ENCODE measurements around the gene FLYWCH1.

The FLYWCH1 gene

DNA sequence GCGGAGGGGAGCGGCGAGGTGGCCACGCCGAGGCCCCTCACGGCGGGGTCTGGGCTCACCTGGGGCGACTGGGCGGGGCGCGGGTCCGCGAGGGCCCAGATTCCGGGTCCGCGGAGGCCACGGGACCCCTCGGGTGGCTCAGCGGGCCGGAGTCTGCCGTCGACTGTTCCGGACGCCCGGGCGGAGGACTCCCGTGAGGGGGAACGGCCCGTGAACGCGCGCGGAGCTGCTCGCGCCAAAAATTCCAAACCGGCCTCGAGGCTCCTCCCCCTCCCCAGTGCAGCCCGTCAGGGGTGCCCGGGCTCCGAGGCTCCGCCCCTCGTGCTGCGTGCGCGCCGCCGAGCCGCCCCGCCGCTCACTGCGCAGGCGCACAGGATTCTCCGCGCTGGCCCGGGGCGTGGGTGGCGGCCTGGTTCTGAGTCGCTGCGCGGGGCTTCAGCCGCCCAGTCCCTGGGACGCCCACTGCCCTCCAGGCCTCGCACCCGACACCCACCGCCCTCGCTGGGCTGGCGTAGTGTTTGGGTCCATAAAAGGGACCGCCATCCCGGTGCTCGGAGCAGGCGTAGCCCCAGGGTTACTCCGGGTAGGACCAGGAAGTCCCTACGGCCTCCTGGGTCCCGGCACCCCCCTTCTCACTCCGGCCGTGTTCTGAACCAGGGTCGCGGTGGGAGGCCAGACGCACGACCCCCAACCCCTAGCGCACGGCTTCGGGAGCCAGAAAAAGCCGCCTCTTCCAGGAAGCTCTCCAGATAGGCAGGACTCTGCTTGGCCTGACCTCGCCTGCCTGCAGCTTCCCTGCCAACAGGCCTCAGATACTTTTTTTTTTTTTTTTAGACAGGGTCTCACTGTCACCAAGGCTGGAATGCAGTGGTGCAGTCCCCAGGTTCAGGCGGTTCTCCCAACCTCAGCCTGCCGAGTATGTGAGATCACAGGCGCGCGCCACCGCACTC is 68.8 kb downstream of the FLYWCH1 start, which contains the start of gene PKMYT1:
TSS of gene PKMYT1 (minus strand) at position 220 of the 950 bp plus-strand sequence. CDS start 789 bp downstream, outside the sequence.
- in situ Hi-C loops (cut with MboI; ENCODE audit: low sequenced_read_pairs) = no loop called here

DNA sequence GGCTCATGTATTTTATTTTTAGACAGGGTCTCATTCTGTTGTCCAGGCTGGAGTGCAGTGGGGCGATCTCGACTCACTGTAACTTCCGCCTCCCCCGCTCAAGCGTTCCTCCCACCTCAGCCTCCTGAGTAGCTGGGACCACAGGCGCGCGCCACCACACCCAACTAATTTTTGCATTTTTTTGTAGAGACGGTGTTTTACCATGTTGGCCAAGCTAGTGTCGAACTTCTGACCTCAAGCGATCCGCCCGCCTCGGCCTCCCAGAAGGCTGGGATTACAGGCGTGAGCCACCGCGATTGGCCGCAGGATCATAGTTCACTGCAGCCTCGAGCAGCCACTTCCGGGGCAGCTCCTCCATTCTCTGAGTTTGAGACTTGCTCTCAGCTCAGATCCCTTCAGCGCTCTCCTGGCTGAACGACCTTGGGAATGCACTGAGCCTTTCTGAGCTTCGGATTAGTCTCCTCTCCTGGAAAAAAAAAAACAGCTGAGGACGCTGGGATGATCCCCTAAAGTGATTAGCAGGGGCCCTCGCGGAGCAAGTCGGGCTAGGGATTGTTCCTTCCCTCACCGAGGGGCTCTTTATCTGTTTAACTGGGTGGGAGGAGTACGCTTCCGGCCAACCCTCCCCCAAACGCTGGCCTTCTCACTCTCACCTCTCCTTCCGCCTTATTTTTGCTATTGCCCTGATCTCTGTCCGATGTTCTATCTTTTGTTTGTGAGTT is 69.6 kb downstream of the FLYWCH1 start:
- in situ Hi-C loops (cut with MboI; ENCODE audit: low sequenced_read_pairs) = no loop called here

DNA sequence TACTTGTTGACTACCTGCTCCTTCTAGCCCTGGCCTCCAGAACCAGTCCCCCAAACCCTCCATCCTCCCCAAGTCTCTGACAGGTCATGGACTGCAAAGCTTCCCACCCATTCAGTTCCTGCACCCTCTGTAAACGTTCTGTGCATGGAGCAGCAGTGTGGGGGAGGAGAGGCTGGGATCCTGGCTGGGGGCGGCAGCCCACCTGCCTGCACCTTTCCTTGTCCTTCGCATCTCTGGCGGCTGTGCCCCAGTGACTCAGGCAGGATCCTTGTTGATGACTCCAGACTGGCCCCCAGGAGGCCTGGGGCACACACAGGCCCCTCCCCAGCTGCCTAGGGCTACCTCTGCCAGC is 70.1 kb downstream of the FLYWCH1 start:
- in situ Hi-C loops (cut with MboI; ENCODE audit: low sequenced_read_pairs) = no loop called here

DNA sequence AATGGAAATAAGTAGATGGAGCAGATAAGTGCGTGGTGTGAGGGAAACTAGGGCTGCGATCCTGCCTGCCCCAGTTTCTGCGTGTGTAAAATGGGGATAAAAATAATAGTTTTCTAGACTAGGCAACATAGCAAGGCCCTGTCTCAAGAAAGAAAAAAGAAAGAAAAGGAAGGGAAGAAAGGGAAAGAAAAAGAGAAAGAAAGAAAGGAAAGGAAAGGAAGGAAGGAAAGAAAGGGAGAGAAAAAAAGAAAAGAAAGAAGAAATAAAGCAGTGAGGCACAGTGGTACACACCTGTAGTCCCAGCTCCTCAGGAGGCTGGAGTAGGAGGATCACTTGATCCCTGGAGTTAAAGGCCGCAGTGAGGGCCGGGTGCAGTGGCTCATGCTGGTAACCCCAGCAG is 70.7 kb downstream of the FLYWCH1 start:
- in situ Hi-C loops (cut with MboI; ENCODE audit: low sequenced_read_pairs) = no loop called here

DNA sequence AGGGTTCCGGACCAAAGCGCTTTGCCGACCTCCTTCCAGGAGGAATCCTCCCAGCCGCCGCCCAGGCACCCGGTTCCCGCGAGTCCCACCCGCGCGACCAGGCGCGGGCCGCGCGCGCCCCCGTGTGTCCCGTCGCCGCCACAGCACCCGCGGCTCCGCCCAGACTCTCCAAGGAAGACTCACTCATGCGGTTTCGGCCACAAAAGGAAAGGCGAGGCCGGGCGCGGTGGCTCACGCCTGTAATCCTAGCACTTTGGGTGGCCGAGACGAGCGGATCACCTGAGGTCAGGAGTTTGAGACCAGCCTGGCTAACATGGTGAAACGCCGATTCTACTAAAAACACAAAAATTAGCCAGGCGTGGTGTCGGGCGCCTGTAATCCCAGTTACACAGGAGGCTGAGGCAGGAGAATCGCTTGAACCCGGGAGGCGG is 72.0 kb downstream of the FLYWCH1 start:
- in situ Hi-C loops (cut with MboI; ENCODE audit: low sequenced_read_pairs) = no loop called here

DNA sequence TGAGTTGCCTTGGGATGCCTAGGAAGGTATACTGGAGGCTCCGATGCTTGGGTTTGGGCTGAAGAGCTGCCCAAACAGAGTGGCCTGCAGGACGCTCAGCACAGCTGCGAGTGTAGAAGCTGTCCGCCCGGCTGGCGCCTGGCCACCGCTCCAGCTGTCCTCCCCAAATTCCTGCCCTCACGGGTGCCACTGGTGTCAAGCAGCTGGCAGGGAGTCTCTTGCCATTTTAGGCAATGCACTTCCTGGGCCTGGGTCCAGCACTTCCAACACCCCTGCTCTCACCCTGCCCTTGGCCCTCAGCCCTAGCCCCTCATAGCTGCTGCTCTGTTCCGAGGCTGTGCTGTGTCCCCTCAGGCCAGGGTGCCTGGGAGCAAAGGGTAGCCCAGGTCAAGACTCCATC is 73.7 kb downstream of the FLYWCH1 start:
- in situ Hi-C loops (cut with MboI; ENCODE audit: low sequenced_read_pairs) = no loop called here

DNA sequence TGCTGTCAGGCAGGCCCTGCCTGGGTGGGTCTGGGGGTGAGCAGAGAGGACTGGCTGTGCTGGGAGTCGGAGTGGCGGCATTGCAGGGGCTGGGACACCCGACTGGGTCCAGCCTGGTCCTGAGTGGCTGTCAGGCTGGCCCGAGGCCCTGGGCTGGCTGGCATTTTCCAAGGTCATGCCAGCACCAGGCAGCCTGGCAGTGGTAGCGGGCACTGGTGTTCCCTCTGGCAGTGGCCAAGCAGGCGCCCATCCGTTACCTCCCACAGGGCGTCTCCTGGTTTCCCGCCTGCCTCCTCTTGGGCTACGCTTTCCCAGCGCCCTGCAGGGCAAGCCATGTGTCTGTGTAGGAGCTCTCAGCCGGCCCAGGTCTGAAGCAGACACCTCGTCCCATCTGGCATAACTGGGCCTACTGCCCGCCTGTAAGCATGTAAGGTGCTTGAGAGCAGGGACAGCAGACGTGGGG is 74.2 kb downstream of the FLYWCH1 start:
- in situ Hi-C loops (cut with MboI; ENCODE audit: low sequenced_read_pairs) = no loop called here

DNA sequence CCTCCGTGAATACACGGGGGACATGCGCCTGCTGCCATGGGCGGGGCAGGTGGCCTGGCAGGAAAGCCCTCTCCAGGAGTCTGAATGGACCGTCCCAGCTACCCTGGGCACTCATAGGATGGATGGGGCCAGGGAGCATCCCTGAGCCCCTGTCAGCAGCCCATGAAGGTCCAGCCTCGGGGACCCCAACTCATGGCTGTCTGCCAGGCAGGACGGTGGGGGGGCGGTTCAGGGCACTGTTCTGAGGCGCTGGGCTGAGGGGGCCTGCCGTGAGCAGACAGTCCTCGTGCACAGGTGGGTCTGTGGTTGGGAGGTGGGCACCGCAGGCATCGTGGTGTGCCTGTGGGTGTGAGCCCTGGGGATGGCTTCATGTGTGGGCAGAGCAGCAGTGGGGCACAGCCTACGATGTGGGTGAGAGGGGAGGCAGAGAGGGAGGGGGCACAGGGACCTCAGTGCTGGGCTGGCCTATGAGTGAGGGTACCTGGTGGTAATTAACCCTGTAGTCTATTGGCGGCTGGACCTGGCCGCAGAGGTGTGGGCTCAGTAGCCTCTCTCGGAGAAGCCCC is 75.0 kb downstream of the FLYWCH1 start:
- in situ Hi-C loops (cut with MboI; ENCODE audit: low sequenced_read_pairs) = no loop called here

DNA sequence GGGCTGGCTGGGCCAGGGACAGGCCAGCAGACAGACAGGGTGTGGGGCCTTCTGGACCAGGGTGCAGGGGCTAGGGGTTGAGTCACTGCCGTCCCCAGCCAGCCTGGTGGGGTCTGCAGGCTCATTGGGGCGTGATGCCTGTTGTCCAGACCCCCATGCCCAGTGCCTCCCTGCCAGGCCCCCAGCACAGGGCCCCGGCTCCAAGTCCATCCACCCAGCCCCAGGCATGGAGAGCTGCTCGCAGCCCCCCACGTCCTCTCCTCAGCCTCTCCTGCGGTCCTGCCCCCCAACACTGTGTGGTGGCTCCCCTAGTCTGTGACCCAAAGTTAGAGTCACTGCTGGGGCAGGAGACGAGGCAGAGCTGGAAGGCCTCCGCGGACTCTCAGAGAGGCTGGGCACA is 75.6 kb downstream of the FLYWCH1 start:
- in situ Hi-C loops (cut with MboI; ENCODE audit: low sequenced_read_pairs) = no loop called here

DNA sequence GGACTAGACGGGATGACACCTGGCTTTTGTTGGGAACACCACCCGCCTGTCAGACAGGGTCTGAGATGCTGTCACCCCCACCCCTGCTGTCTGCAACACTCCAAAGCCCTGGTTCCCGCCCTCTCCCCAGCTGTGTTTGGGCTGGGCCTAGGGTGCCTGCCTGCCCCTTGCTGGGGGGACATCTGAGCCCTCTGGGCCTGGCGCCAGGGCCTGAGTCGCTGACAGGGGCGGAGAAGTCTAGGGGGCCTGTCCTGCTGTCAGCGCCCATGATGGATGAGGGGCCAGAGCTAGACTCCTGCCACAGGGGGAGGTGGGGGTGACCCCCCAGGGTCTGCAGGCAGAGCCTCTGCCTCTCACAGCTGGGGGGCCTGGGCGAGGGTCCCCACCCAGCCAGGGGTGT is 76.1 kb downstream of the FLYWCH1 start:
- in situ Hi-C loops (cut with MboI; ENCODE audit: low sequenced_read_pairs) = no loop called here

DNA sequence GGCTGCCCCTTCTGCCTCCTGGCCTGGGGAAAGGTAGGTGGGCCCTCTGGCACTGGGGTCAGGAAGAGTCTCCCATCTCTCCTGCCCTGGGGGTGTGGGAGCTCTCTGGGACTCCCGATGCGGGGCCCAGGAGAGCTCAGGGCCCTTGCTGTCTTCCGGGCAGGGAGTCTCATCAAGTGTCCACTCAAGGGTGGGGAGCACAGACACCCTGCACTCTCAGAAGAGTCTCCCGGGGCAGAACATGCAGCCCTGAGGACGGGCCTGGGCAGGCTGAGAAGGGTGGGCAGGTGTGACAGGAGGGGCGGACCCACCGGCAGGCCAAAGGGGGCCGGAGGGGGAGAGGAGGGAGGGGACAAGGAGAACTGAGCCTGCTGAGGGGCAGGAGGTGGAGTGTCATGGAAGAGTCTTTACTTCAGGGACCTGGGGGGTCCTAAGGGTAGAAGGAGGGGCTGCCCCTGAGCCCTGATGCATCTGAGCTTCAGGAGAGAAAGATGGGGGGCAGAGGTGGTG is 76.9 kb downstream of the FLYWCH1 start:
- in situ Hi-C loops (cut with MboI; ENCODE audit: low sequenced_read_pairs) = no loop called here

DNA sequence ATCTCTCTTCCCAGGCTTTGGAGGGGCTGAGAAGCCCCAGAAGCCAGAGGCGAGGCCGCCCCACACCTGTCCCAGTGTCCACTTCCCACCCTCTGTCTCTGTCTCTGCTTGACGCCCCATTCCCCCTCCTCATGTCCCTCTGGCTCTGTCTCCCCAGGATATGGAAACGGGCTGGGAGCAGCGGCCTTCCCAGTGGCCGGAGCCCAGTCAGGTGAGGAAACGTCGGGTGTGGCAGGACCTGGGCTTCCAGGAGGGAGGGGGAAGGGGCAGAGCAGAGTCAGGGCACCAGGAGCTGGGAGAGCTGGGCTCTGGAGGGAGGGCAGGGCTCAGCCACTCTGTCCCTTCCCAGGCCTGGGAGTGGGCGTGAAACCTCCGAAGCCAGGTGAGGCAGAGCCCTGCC is 79.2 kb downstream of the FLYWCH1 start:
- in situ Hi-C loops (cut with MboI; ENCODE audit: low sequenced_read_pairs) = no loop called here

DNA sequence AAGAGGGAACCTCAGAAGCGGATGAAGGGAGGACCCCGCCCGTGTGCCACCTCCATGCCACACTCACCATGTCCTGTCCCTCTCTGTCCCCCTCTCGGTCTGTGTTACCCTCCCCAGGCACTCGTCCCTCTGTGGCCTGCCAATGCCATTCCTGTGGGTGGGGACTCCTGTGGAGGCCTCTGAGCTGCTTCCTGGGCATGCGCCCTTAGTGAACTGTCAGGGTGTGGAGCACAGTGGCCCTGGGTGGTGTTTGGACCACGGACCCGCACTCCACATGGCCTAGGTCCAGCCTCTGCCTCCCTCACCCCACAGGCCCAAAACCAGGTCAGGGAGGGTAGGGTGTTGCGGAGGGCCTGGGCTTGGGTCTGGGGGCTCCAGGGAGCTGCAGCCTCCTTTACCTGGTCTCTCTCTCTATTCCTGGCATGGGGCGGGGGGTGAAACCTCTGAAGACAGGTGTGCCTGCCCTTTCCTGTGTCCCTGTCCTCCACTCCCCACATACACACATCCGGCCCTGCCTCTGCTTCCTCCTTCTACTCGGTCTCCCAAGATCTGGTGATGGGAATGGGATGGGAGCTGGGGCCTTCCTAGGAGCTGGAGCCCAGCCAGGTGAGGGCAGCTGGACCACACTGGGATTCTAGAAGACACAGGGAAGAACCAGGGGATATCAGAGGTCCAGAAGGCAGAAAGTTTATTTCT is 80.0 kb downstream of the FLYWCH1 start:
- in situ Hi-C loops (cut with MboI; ENCODE audit: low sequenced_read_pairs) = no loop called here

DNA sequence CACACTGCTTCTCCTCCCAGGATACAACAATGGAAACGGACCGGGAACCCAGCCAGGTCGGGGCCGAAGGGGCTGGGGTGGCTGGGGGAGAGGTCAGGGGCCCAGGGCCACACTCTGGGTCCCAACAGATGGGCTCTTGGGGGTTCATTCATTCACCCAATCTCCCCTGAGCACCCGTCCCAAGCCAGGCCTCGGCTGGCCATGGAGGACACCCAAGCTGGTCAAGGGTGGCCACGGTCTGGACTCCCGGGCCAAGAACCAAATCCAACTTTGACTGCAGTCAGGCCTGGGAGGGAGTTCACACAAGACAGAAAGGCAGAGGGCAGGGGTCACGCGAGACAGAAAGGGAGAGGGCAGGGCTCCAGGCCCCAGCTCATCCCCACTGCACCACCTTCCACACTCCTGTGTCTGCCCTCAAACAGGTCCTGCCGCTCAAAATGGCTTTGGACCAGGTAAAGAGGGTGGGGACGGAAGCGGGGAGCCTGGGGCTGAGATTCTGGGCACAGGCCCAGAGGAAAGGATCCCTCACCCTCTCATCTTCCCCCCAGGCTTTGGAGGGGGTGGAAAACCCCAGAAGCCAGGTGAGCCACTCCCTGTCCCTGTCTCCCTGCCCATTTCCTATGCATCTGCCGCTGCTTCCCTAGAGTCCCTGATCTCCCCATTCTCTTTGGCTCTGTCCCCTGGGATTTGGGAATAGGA is 80.8 kb downstream of the FLYWCH1 start:
- in situ Hi-C loops (cut with MboI; ENCODE audit: low sequenced_read_pairs) = no loop called here

DNA sequence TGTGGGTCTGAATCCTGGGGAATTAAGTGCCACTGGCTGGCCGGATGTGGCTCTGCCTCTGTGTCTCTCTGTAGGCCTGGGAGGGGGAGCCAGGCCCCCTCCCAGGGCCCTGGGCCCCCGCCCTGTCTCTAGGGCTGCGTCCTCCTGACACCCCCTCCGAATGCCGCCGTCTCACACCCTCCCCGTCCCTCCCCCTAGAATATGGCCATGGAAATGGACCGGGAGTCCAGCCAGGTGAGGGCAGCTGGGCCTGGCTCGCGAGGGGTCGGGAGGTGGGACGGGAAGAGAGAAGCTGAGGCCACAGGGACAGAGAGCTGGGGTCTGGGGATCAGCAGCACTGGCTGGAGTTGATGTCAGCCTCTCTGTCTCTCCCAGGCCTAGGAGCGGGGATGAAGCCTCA is 84.6 kb downstream of the FLYWCH1 start:
- in situ Hi-C loops (cut with MboI; ENCODE audit: low sequenced_read_pairs) = no loop called here

DNA sequence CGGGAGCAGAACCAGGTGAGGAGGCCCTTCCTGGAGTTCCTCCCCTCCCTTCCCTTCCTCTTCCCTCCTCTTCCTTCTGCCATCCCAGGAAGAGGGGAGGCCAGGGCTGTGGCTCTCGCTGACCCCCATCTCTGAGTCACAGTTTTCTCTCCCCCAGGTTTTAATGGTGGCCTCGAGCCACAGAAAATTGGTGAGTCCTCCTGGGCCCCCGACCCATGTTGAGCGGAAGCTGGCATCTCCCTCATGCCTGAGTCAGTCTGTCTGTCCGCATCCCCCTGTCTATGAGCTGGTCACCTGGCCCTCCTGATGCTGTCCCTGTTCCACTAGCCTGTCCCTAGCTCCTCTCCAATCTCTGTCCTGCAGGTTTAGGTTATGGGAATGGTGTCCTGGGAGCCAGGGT is 88.2 kb downstream of the FLYWCH1 start:
- in situ Hi-C loops (cut with MboI; ENCODE audit: low sequenced_read_pairs) = no loop called here

DNA sequence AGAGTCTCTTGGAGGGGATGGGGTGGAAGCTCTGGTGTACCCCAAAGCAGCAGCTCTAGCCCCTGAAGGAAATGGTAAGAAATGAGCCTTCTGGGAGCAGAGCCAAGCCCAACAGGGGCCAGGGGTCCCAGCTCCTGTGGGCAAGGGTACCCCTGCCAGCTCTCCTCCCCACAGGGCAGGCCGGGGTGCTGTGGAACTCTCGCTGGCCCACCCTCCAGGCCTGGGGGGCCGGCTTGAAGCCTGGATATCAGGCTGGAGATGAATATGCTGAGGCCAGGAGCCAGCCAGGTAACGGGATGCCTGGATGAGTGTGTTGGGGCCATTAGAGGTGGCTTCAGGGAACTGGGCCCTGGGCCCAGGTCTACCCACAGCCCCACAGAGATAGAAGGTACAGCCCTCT is 88.8 kb downstream of the FLYWCH1 start:
- in situ Hi-C loops (cut with MboI; ENCODE audit: low sequenced_read_pairs) = no loop called here

Data from hTERT RPE-1 (cell line).